ENCODE results near the gene TRUB2.

The TRUB2 gene

GRCh38 chr9:128321879-128322403 is 306 bp downstream of the TRUB2 start:
- peaks cover 26% of the 10 kb centered on the region for H3K36me3 ChIP-seq (ENCODE audit: control insufficient read depth, insufficient read depth, low read length)
- no peaks in the 10 kb centered on the region for H3K9me3 ChIP-seq (ENCODE audit: control insufficient read depth, insufficient read depth, low read depth, low read length)
- H3K4me1 ChIP-seq (ENCODE audit: control insufficient read depth, insufficient read depth, low read length) = no peaks in the 10 kb centered on the region
- peak overlapping the region; percentile 96 for H3K9ac ChIP-seq (ENCODE audit: low read length)
- no peaks in the 10 kb centered on the region for H3K27me3 ChIP-seq (ENCODE audit: control insufficient read depth, insufficient read depth, low read length)
- H3K27ac ChIP-seq (ENCODE audit: low read depth, low read length) = no peak overlapping the region
- H3K4me3 ChIP-seq (ENCODE audit: low read depth, low read length) = peak overlapping the region; percentile 77

- Histone ChIP-seq H3K4me1 (ENCODE audit: control insufficient read depth, insufficient read depth, low read length) (no peaks in the 10 kb centered on the region), H3K27ac (ENCODE audit: low read depth, low read length) (no peak overlapping the region), H3K9me3 (ENCODE audit: control insufficient read depth, insufficient read depth, low read depth, low read length) (no peaks in the 10 kb centered on the region), H3K9ac (ENCODE audit: low read length) (peak overlapping the region; percentile 38), H3K27me3 (ENCODE audit: control insufficient read depth, insufficient read depth, low read length) (no peaks in the 10 kb centered on the region), H3K4me3 (ENCODE audit: low read depth, low read length) (peak overlapping the region; percentile 77), H3K36me3 (ENCODE audit: control insufficient read depth, insufficient read depth, low read length) (peaks cover 32% of the 10 kb centered on the region)
Measured at GRCh38 chr9:128321343-128321742, 904 bp downstream of the TRUB2 start.

GRCh38 chr9:128317629-128318028 is 4.6 kb downstream of the TRUB2 start:
- Histone ChIP-seq H3K4me1 (ENCODE audit: control insufficient read depth, insufficient read depth, low read length) (no peaks in the 10 kb centered on the region), H3K9me3 (ENCODE audit: control insufficient read depth, insufficient read depth, low read depth, low read length) (no peaks in the 10 kb centered on the region), H3K36me3 (ENCODE audit: control insufficient read depth, insufficient read depth, low read length) (peaks cover 40% of the 10 kb centered on the region), H3K4me3 (ENCODE audit: low read depth, low read length) (no peak overlapping the region), H3K27ac (ENCODE audit: low read depth, low read length) (no peak overlapping the region), H3K27me3 (ENCODE audit: control insufficient read depth, insufficient read depth, low read length) (no peaks in the 10 kb centered on the region), H3K9ac (ENCODE audit: low read length) (no peak overlapping the region)

GRCh38 chr9:128316421-128316820 is 5.8 kb downstream of the TRUB2 start:
- Histone ChIP-seq H3K36me3 (ENCODE audit: control insufficient read depth, insufficient read depth, low read length) (peaks cover 46% of the 10 kb centered on the region), H3K4me1 (ENCODE audit: control insufficient read depth, insufficient read depth, low read length) (no peaks in the 10 kb centered on the region), H3K27me3 (ENCODE audit: control insufficient read depth, insufficient read depth, low read length) (no peaks in the 10 kb centered on the region), H3K9me3 (ENCODE audit: control insufficient read depth, insufficient read depth, low read depth, low read length) (no peaks in the 10 kb centered on the region), H3K4me3 (ENCODE audit: low read depth, low read length) (no peak overlapping the region), H3K9ac (ENCODE audit: low read length) (no peak overlapping the region), H3K27ac (ENCODE audit: low read depth, low read length) (no peak overlapping the region)

- no peak overlapping the region for H3K9ac ChIP-seq (ENCODE audit: low read length)
- H3K4me3 ChIP-seq (ENCODE audit: low read depth, low read length) = no peak overlapping the region
- H3K4me1 ChIP-seq (ENCODE audit: control insufficient read depth, insufficient read depth, low read length) = no peaks in the 10 kb centered on the region
- H3K36me3 ChIP-seq (ENCODE audit: control insufficient read depth, insufficient read depth, low read length) = peaks cover 63% of the 10 kb centered on the region
- no peak overlapping the region for H3K27ac ChIP-seq (ENCODE audit: low read depth, low read length)
- H3K27me3 ChIP-seq (ENCODE audit: control insufficient read depth, insufficient read depth, low read length) = no peaks in the 10 kb centered on the region
- H3K9me3 ChIP-seq (ENCODE audit: control insufficient read depth, insufficient read depth, low read depth, low read length) = no peaks in the 10 kb centered on the region
Measured at GRCh38 chr9:128314697-128315096, 7.5 kb downstream of the TRUB2 start.

- H3K27ac ChIP-seq (ENCODE audit: low read depth, low read length) = no peak overlapping the region
- no peak overlapping the region for H3K9ac ChIP-seq (ENCODE audit: low read length)
- no peaks in the 10 kb centered on the region for H3K4me1 ChIP-seq (ENCODE audit: control insufficient read depth, insufficient read depth, low read length)
- peaks cover 52% of the 10 kb centered on the region for H3K36me3 ChIP-seq (ENCODE audit: control insufficient read depth, insufficient read depth, low read length)
- H3K4me3 ChIP-seq (ENCODE audit: low read depth, low read length) = no peak overlapping the region
- no peaks in the 10 kb centered on the region for H3K27me3 ChIP-seq (ENCODE audit: control insufficient read depth, insufficient read depth, low read length)
- H3K9me3 ChIP-seq (ENCODE audit: control insufficient read depth, insufficient read depth, low read depth, low read length) = no peaks in the 10 kb centered on the region
Measured at GRCh38 chr9:128310461-128310860, 11.8 kb downstream of the TRUB2 start.

- no peaks in the 10 kb centered on the region for H3K9me3 ChIP-seq (ENCODE audit: control insufficient read depth, insufficient read depth, low read depth, low read length)
- H3K27ac ChIP-seq (ENCODE audit: low read depth, low read length) = no peak overlapping the region
- H3K4me3 ChIP-seq (ENCODE audit: low read depth, low read length) = no peak overlapping the region
- H3K9ac ChIP-seq (ENCODE audit: low read length) = no peak overlapping the region
- no peaks in the 10 kb centered on the region for H3K27me3 ChIP-seq (ENCODE audit: control insufficient read depth, insufficient read depth, low read length)
- H3K36me3 ChIP-seq (ENCODE audit: control insufficient read depth, insufficient read depth, low read length) = peaks cover 44% of the 10 kb centered on the region
- H3K4me1 ChIP-seq (ENCODE audit: control insufficient read depth, insufficient read depth, low read length) = no peaks in the 10 kb centered on the region
Measured at GRCh38 chr9:128309551-128309950, 12.7 kb downstream of the TRUB2 start.

- H3K9ac ChIP-seq (ENCODE audit: low read length) = no peak overlapping the region
- H3K27ac ChIP-seq (ENCODE audit: low read depth, low read length) = no peak overlapping the region
- H3K36me3 ChIP-seq (ENCODE audit: control insufficient read depth, insufficient read depth, low read length) = peaks cover 14% of the 10 kb centered on the region
- H3K4me3 ChIP-seq (ENCODE audit: low read depth, low read length) = no peak overlapping the region
- no peaks in the 10 kb centered on the region for H3K9me3 ChIP-seq (ENCODE audit: control insufficient read depth, insufficient read depth, low read depth, low read length)
- no peaks in the 10 kb centered on the region for H3K27me3 ChIP-seq (ENCODE audit: control insufficient read depth, insufficient read depth, low read length)
- H3K4me1 ChIP-seq (ENCODE audit: control insufficient read depth, insufficient read depth, low read length) = no peaks in the 10 kb centered on the region
Measured at GRCh38 chr9:128304971-128305288, 17.3 kb downstream of the TRUB2 start.

- Histone ChIP-seq H3K4me1 (ENCODE audit: control insufficient read depth, insufficient read depth, low read length) (no peaks in the 10 kb centered on the region), H3K9me3 (ENCODE audit: control insufficient read depth, insufficient read depth, low read depth, low read length) (no peaks in the 10 kb centered on the region), H3K36me3 (ENCODE audit: control insufficient read depth, insufficient read depth, low read length) (peaks cover 8% of the 10 kb centered on the region), H3K27me3 (ENCODE audit: control insufficient read depth, insufficient read depth, low read length) (no peaks in the 10 kb centered on the region), H3K27ac (ENCODE audit: low read depth, low read length) (no peak overlapping the region), H3K4me3 (ENCODE audit: low read depth, low read length) (no peak overlapping the region), H3K9ac (ENCODE audit: low read length) (no peak overlapping the region)
Measured at GRCh38 chr9:128304136-128304970, 17.9 kb downstream of the TRUB2 start.

GRCh38 chr9:128298535-128299482 is 23.4 kb downstream of the TRUB2 start:
- no peaks in the 10 kb centered on the region for H3K9me3 ChIP-seq (ENCODE audit: control insufficient read depth, insufficient read depth, low read depth, low read length)
- peaks cover 2% of the 10 kb centered on the region; the same call in 1 of the 2 replicates for H3K4me1 ChIP-seq (ENCODE audit: control insufficient read depth, insufficient read depth, low read length)
- no peaks in the 10 kb centered on the region for H3K27me3 ChIP-seq (ENCODE audit: control insufficient read depth, insufficient read depth, low read length)
- no peak overlapping the region for H3K27ac ChIP-seq (ENCODE audit: low read depth, low read length)
- no peak overlapping the region for H3K4me3 ChIP-seq (ENCODE audit: low read depth, low read length)
- H3K9ac ChIP-seq (ENCODE audit: low read length) = no peak overlapping the region
- H3K36me3 ChIP-seq (ENCODE audit: control insufficient read depth, insufficient read depth, low read length) = no peaks in the 10 kb centered on the region
